PFSK-1 (cell line): ENCODE measurements around the gene PMM1.

Source experiments
- REST ChIP-seq, 2 experiments: IDR thresholded peaks; 2 replicates each; pipeline versions ENCODE4 v1.6.1 to v1.8.0; 2011 to 2012; ENCODE audit warnings: low read depth in 2 of 2, low read length in 2 of 2, control low read depth in 1 of 2, inconsistent platforms in 1 of 2, mild to moderate bottlenecking in 1 of 2, moderate library complexity in 1 of 2; ENCODE audit not compliant: insufficient read depth in 1 of 2
- SIN3A ChIP-seq: IDR thresholded peaks from 2 replicates; pipeline ENCODE4 v1.6.1; 2012; ENCODE audit warnings: mild to moderate bottlenecking, low read length, moderate library complexity, borderline replicate concordance; ENCODE audit not compliant: insufficient read depth
- TAF1 ChIP-seq: IDR thresholded peaks from 2 replicates; pipeline ENCODE4 v1.6.1; 2012; ENCODE audit warnings: low read length, control low read depth, borderline replicate concordance; ENCODE audit not compliant: insufficient read depth

- peak; percentile 21; the same call in 1 of the 2 replicates for TF ChIP-seq SIN3A
- TF ChIP-seq REST (IDR thresholded peaks at IDR 0.05; ENCODE audit: insufficient read depth in 1 of 2, low read depth in 2 of 2, low read length in 2 of 2): peak; percentile 20 to 24; a peak in 1 of 4 replicates
- TF ChIP-seq TAF1: 0 out of 2 replicates have a peak, but pooled peaks have one; percentile 82
Measured at GRCh38 chr22:41621099-41621910, 31.7 kb upstream of the PMM1 start, which contains the start of gene XRCC6.
